SK-N-SH treated with all-trans-retinoic acid at 6 μM for 48 hours (cell line): ENCODE data around the gene DNAJC17.

ENCODE experiments used
- ATAC-seq: fragments of 200-7000 bp; cut with Tn5 transposase; 3 replicates; pipeline ENCODE4 v1.9.1; 2020; ENCODE audit warnings: mild to moderate bottlenecking, moderate library complexity
- ARNTL ChIP-seq: fragments of 450-650 bp; formaldehyde crosslinking; IDR thresholded peaks from 2 replicates; pipeline ENCODE4 v1.5.0; 2020; ENCODE audit warnings: low read depth, mild to moderate bottlenecking, moderate library complexity, borderline replicate concordance
- BACH2 ChIP-seq: fragments of 250-450 bp; sonication (Bioruptor Pico); IDR thresholded peaks from 2 replicates; pipeline ENCODE4 v1.9.0; 2021; ENCODE audit warnings: mild to moderate bottlenecking, borderline replicate concordance
- CREB5 ChIP-seq: fragments of 250-450 bp; sonication (Bioruptor Pico); IDR thresholded peaks from 2 replicates; pipeline ENCODE4 v1.5.1; 2020; ENCODE audit warnings: low read depth, mild to moderate bottlenecking, moderate library complexity
- CSDC2 ChIP-seq: fragments of 250-450 bp; sonication (Bioruptor Pico); IDR thresholded peaks from 2 replicates; pipeline ENCODE4 v1.5.0; 2020; ENCODE audit warnings: mild to moderate bottlenecking, moderate library complexity
- ESRRG ChIP-seq: fragments of 250-450 bp; sonication (Bioruptor Pico); IDR thresholded peaks from 2 replicates; pipeline ENCODE4 v1.6.1; 2021; ENCODE audit warnings: mild to moderate bottlenecking
- GLIS3 ChIP-seq: fragments of 250-450 bp; sonication (Bioruptor Pico); IDR thresholded peaks from 2 replicates; pipeline ENCODE4 v1.5.0; 2020; ENCODE audit warnings: mild to moderate bottlenecking, moderate library complexity
- ISL1 ChIP-seq: fragments of 250-450 bp; sonication (Bioruptor Pico); IDR thresholded peaks from 2 replicates; pipeline ENCODE4 v2.1.2; 2022; ENCODE audit warnings: mild to moderate bottlenecking, moderate library complexity
- OSR1 ChIP-seq: fragments of 250-450 bp; sonication (Bioruptor Pico); IDR thresholded peaks from 2 replicates; pipeline ENCODE4 v1.8.0; 2022; ENCODE audit warnings: moderate library complexity, mild to moderate bottlenecking, inconsistent platforms
- PATZ1 ChIP-seq: fragments of 250-450 bp; sonication (Bioruptor Pico); IDR thresholded peaks from 2 replicates; pipeline ENCODE4 v1.8.0; 2020; ENCODE audit warnings: mild to moderate bottlenecking, moderate library complexity, borderline replicate concordance
- POU6F1 ChIP-seq: fragments of 250-450 bp; sonication (Bioruptor Pico); IDR thresholded peaks from 2 replicates; pipeline ENCODE4 v1.8.0; 2021; ENCODE audit warnings: low read depth, mild to moderate bottlenecking, moderate library complexity, borderline replicate concordance
- PPARA ChIP-seq: fragments of 250-450 bp; sonication (Bioruptor Pico); IDR thresholded peaks from 2 replicates; pipeline ENCODE4 v1.5.0; 2020; ENCODE audit warnings: mild to moderate bottlenecking, borderline replicate concordance
- RARB ChIP-seq: fragments of 250-450 bp; sonication (Bioruptor Pico); IDR thresholded peaks from 2 replicates; pipeline ENCODE4 v1.8.0; 2021; ENCODE audit warnings: mild to moderate bottlenecking, moderate library complexity
- SNAI2 ChIP-seq: fragments of 250-450 bp; sonication (Bioruptor Pico); IDR thresholded peaks from 2 replicates; pipeline ENCODE4 v1.5.0; 2020; ENCODE audit warnings: mild to moderate bottlenecking, moderate library complexity
- TCF4 ChIP-seq: fragments of 250-450 bp; sonication (Bioruptor Pico); IDR thresholded peaks from 2 replicates; pipeline ENCODE4 v1.8.0; 2021; ENCODE audit warnings: mild to moderate bottlenecking, moderate library complexity, borderline replicate concordance
- TOX ChIP-seq: fragments of 250-450 bp; sonication (Bioruptor Pico); IDR thresholded peaks from 2 replicates; pipeline ENCODE4 v1.8.0; 2021; ENCODE audit warnings: mild to moderate bottlenecking, moderate library complexity, borderline replicate concordance
- TSHZ2 ChIP-seq: fragments of 250-450 bp; sonication (Bioruptor Pico); IDR thresholded peaks from 2 replicates; pipeline ENCODE4 v1.5.0; 2020; ENCODE audit warnings: mild to moderate bottlenecking, moderate library complexity
- ZC3H10 ChIP-seq: fragments of 250-450 bp; sonication (Bioruptor Pico); IDR thresholded peaks from 2 replicates; pipeline ENCODE4 v1.5.1; 2021; ENCODE audit warnings: mild to moderate bottlenecking, moderate library complexity
- ZFP3 ChIP-seq: fragments of 250-450 bp; sonication (Bioruptor Pico); IDR thresholded peaks from 2 replicates; pipeline ENCODE4 v1.5.0; 2020; ENCODE audit warnings: mild to moderate bottlenecking, moderate library complexity
- ZFP30 ChIP-seq: fragments of 450-650 bp; formaldehyde crosslinking; IDR thresholded peaks from 2 replicates; pipeline ENCODE4 v1.5.0; 2022; ENCODE audit warnings: mild to moderate bottlenecking, moderate library complexity
- ZNF565 ChIP-seq: fragments of 450-650 bp; formaldehyde crosslinking; conservative IDR thresholded peaks from 2 replicates; pipeline ENCODE4 v1.5.0; 2020; ENCODE audit warnings: low read depth, mild to moderate bottlenecking, moderate library complexity
- ZNF70 ChIP-seq: fragments of 450-650 bp; formaldehyde crosslinking; IDR thresholded peaks from 2 replicates; pipeline ENCODE4 v1.5.0; 2020; ENCODE audit warnings: mild to moderate bottlenecking, moderate library complexity
- ZNF8 ChIP-seq: fragments of 450-650 bp; formaldehyde crosslinking; IDR thresholded peaks from 2 replicates; pipeline ENCODE4 v1.5.0; 2020; ENCODE audit warnings: mild to moderate bottlenecking, moderate library complexity

Gene DNAJC17

DNA sequence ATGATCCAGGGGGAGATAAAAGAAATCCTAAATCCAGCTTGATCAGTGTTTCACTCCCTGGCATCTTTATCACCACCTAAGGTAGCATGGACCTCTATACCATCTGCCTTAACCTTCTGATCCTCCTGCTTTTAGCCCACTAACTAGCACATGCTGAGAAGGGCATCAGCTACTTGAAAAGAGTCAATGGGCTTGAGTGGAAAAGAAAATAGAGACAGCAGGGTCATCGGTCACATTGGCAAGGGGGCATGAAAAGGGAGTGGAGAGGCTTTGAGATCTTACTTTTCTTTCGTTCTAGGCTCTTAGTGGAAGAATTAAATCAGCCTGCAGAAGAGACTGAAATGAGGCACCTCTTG is 623 bp downstream of the DNAJC17 start:
- TF ChIP-seq PATZ1 (CRISPR knock-in tag) (no peak), ARNTL (CRISPR knock-in tag) (no peak)
- ATAC-seq = no peak; the same call in 2 of the 3 replicates

DNA sequence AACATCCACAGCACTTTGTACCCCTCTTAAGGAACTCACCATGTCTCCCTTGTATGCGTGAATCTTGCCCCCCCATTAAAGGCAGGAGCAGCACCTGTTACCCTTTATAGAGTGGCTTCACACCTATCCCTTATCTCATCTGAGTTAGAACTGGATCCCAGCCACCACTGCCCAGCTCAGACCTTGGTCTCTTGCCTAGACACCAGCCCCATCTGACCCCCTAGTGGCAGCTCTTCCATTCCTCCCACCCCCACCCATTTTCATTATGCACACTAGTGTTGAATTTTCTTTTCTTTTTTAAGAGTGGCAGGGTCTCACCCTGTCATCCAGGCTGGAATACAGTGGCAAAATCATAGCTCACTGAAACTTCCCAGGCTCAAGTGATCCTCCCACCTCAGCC is 3.6 kb downstream of the DNAJC17 start:
- no peak for ATAC-seq
- TF ChIP-seq ZNF565 (CRISPR knock-in tag) (no peak), ESRRG (CRISPR knock-in tag) (no peak), CSDC2 (no peak), POU6F1 (CRISPR knock-in tag) (no peak)
- TF ChIP-seq, all 23 proteins: peak for 0

DNA sequence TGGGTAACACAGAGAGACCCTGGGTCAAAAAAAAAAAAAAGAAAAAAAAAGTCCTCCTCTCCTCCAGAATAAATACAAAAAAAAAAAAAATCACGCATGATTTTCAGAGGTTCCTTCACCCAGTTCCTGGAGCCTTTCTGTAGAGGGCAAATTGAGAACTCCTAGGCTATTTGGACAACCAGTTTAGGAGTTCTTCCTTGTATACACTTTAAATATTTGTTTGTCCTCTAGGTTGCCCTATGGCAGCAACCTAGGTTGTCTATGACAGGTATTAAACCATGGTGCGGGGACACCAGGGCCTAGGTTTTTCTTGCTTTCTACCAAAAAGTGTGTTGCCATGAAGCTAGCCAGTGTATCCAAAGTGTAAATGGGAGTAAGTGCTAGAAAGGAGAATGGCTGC is 4.2 kb downstream of the DNAJC17 start:
- no peak for TF ChIP-seq TSHZ2 (CRISPR knock-in tag)
- no peak for TF ChIP-seq RARB (CRISPR knock-in tag)
- no peak for TF ChIP-seq OSR1 (CRISPR knock-in tag)
- no peak for TF ChIP-seq SNAI2
- no peak for TF ChIP-seq ZFP30 (CRISPR knock-in tag)
- TF ChIP-seq PPARA (CRISPR knock-in tag) = no peak
- no peak for TF ChIP-seq POU6F1 (CRISPR knock-in tag)
- no peak for TF ChIP-seq ZFP3 (CRISPR knock-in tag)
- TF ChIP-seq ZNF8 (CRISPR knock-in tag) = no peak
- TF ChIP-seq ZNF565 (CRISPR knock-in tag) = no peak
- TF ChIP-seq ZC3H10 (CRISPR knock-in tag) = no peak
- TF ChIP-seq GLIS3 (CRISPR knock-in tag) = no peak
- TF ChIP-seq BACH2 = no peak
- TF ChIP-seq ARNTL (CRISPR knock-in tag) = no peak
- no peak for TF ChIP-seq TCF4 (CRISPR knock-in tag)
- TF ChIP-seq ZNF70 (CRISPR knock-in tag) = no peak
- TF ChIP-seq TOX (CRISPR knock-in tag) = no peak
- no peak for TF ChIP-seq ESRRG (CRISPR knock-in tag)
- TF ChIP-seq CREB5 (CRISPR knock-in tag) = no peak
- no peak for TF ChIP-seq CSDC2
- no peak for ATAC-seq

- ATAC-seq = no peak
- TF ChIP-seq CREB5 (CRISPR knock-in tag) (no peak), ESRRG (CRISPR knock-in tag) (no peak), TSHZ2 (CRISPR knock-in tag) (no peak), ZFP3 (CRISPR knock-in tag) (no peak), ZNF8 (CRISPR knock-in tag) (no peak), RARB (CRISPR knock-in tag) (no peak), BACH2 (no peak), SNAI2 (no peak), GLIS3 (CRISPR knock-in tag) (no peak), TOX (CRISPR knock-in tag) (no peak), ISL1 (CRISPR knock-in tag) (no peak)
Observed at GRCh38 chr15:40799523-40799922, 7.8 kb downstream of the DNAJC17 start.
